ENCODE results near the gene RAB11B. TPM values are rescaled to one million over a fixed set of nuclear protein-coding genes. Genes with fewer than 3 reads are reported as not detected.
"Not testable (repeated sequence)": the region's sequence is repeated elsewhere in the genome, so short reads cannot be mapped to it uniquely, and the experiment has no call there.

Gene RAB11B
- 70.8 TPM for total RNA-seq

- Histone ChIP-seq H3K4me3 (peak within 1 kb of the TSS; percentile 97 to 100), H3K4me1 (peaks cover 18 to 42% of the 10 kb centered on the region in 2 donors), H3K27me3 (no peaks in the 10 kb centered on the region), H3K36me3 (no peaks in the 10 kb centered on the region), H3K27ac (peak within 1 kb of the TSS; percentile 100), H3K9me3 (no peaks in the 10 kb centered on the region)
- TF ChIP-seq CTCF (IDR thresholded peaks at IDR 0.05) = no peak
- intact Hi-C loops (cut with DNase I) = loop anchor here (1.0 kb wide), 3 partner anchors 23 to 470 kb away; partner anchors contain the start of genes MARCHF2 and SNAPC2
- DNase-seq (ENCODE audit: low spot score in 2 of 2) = peak; percentile 100
These were observed at the start of gene RAB11B for GRCh38 chr19:8389891-8390616. RAB11B (plus strand) TSS chr19:8390360; CDS start chr19:8390417, 57 bp downstream.

GRCh38 chr19:8341504-8341903 is 48.7 kb upstream of the RAB11B start:
- H3K27ac ChIP-seq; H3K36me3 ChIP-seq; H3K4me3 ChIP-seq; intact Hi-C loops (cut with DNase I); H3K4me1 ChIP-seq; H3K9me3 ChIP-seq; DNase-seq (ENCODE audit: low spot score in 2 of 2): not testable (repeated sequence)
- H3K27me3 ChIP-seq = peaks cover 13% of the 10 kb centered on the region

DNA sequence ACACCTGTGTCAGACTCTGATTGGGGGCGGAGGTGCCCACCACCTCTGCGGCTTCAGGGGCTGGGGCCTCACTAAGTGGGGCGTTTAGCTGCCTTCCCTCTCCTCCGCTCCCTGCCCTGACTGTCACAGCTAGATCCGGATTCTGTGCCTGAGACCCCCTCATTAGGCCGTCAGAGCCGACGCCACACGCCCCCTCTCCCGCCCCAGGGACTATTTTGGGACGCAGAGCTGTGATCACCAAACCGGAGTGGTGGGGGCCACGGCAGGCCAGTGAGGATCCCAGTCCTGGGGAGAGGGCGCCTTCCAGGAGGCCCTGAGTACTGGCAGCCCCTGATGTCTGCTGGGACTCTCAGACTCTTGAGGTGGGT is 47.9 kb upstream of the RAB11B start:
- no peaks in the 10 kb centered on the region for H3K9me3 ChIP-seq
- no peak for DNase-seq (ENCODE audit: low spot score in 2 of 2)
- H3K4me1 ChIP-seq = peaks cover 0 to 3% of the 10 kb centered on the region in 2 donors
- intact Hi-C loops (cut with DNase I) = no loop called here
- no peak for TF ChIP-seq CTCF (IDR thresholded peaks at IDR 0.05)
- H3K36me3 ChIP-seq = no peaks in the 10 kb centered on the region
- peak overlapping the region; percentile 57 to 61 for H3K4me3 ChIP-seq
- peaks cover 13% of the 10 kb centered on the region for H3K27me3 ChIP-seq
- peak overlapping the region in 1 of 2 donors; percentile 70 for H3K27ac ChIP-seq

DNA sequence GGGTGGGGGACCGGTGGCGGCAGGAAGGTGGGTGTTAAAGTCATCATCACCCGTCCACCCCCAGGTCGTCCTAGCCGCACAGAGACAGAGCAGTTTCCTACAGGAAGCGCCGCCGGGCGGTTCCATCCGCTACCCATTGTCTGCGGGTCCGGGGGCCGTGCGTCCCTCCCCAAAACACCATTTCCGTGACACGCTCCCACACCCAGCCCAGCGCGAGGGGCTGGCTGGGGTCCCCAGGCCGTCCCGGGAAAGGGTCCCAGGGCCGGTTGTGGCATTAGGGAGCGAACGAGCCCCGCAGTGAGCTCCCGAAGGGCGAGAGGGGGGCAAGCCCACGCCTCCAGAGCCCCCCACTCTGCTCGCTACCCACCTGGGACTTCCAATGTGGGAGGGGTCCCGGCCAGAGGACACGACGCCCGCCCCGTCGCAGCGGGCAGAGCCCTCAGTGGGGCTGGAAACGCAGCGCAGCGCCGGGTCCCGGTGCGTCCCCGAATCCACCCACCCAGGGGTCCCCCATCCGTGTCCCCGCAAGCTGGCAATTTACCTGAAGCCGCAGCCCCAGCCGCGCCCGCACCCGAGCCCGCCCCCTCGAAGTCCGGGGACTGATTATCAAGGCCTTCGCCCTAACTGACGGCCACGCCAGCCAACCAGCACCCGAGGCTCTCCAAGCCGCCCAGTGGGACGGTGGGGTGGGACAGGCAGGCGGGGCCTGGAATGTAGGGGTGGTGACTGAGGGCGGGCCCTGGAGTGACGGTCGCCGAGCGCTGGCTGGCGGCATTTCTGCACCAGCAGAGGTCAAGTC is 47.3 kb upstream of the RAB11B start, which contains the start of gene KANK3:
Gene KANK3, minus strand, starts transcription at position 579 of the 799 bp plus-strand sequence. CDS start 5,434 bp downstream, outside the sequence.
- Histone ChIP-seq H3K9me3 (no peaks in the 10 kb centered on the region), H3K4me1 (peaks cover 0 to 3% of the 10 kb centered on the region in 2 donors), H3K36me3 (no peaks in the 10 kb centered on the region), H3K4me3 (peak within 1 kb of the TSS; percentile 57 to 61), H3K27ac (peak within 1 kb of the TSS; percentile 7 to 70), H3K27me3 (peaks cover 13% of the 10 kb centered on the region)
- DNase-seq (ENCODE audit: low spot score in 2 of 2) = peak; percentile 83 to 92
- no peak for TF ChIP-seq CTCF (IDR thresholded peaks at IDR 0.05)
- intact Hi-C loops (cut with DNase I) = no loop called here

GRCh38 chr19:8343483-8343844 is 46.7 kb upstream of the RAB11B start:
- Histone ChIP-seq H3K4me3 (peak overlapping the region; percentile 57 to 61), H3K9me3 (no peaks in the 10 kb centered on the region), H3K4me1 (peaks cover 0 to 3% of the 10 kb centered on the region in 2 donors), H3K27me3 (peaks cover 13% of the 10 kb centered on the region), H3K36me3 (no peaks in the 10 kb centered on the region), H3K27ac (no peak overlapping the region)
- DNase-seq (ENCODE audit: low spot score in 2 of 2) = no peak
- intact Hi-C loops (cut with DNase I) = no loop called here
- no peak for TF ChIP-seq CTCF (IDR thresholded peaks at IDR 0.05)

GRCh38 chr19:8349629-8350372 is 40.4 kb upstream of the RAB11B start:
- intact Hi-C loops (cut with DNase I) = loop anchor here (10.0 kb wide), 1 partner anchor 235 kb away; no protein-coding TSS in a partner anchor

More at GRCh38 chr19:8349629-8350372, 40.4 kb upstream of the RAB11B start:
- not testable (repeated sequence) for H3K27me3 ChIP-seq; H3K36me3 ChIP-seq; H3K9me3 ChIP-seq; H3K27ac ChIP-seq; DNase-seq (ENCODE audit: low spot score in 2 of 2); H3K4me3 ChIP-seq
- peaks cover 0 to 19% of the 10 kb centered on the region in 2 donors for H3K4me1 ChIP-seq
